ENCODE results near the gene HCRT.

Gene HCRT

GRCh38 chr17:42138749-42139492, 46.3 kb downstream of the HCRT start:
- DNase-seq (ENCODE audit: low spot score): no peak

GRCh38 chr17:42136654-42137051, 48.6 kb downstream of the HCRT start:
- DNase-seq (ENCODE audit: low spot score): no peak

DNA sequence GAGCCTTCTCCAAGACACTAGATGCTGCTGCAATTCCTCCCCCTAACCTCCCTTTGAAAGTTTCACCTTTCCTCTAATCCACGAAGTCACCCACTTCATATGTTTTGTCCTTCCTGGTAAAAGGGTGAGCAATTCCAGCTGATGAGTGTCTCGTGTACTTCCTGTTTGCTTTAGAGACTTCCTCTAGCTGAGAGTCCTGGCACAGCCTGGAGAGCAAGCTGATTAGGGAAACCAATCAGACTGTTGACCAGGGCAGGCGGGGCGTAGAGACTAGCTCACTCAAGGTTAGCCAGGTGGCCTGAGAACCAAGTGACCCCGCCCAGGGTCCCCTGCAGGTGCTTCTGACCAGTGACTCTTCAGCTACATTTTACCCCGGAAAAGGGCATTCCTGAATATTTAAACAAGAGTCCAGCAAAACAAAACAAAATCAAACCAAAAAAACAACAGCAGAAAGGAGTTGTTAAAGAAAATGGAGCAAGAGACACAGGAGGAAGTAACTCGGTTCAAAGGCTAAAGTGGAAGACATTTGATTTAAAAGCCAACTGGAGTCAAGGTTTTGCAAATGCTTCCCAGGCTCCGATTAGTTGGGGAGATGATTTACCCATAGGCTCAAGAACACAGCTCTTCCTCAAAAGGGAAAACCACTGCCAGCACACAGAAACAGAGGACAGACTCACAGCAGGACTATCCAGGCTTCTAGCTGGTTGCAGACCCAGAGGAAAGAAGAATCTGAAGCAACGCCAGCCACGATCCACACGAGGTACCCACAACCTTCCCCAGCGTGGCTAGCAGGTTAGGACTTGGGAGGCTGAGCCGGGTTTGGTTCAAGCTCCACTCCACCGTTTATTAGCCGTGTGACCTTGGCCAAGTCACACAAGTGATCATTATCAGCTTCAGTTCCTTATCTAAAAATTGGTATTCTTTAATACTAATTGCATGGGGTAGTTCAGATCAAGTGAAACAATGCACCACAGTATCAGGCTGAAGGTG, 49.3 kb downstream of the HCRT start:
- no peak for DNase-seq (ENCODE audit: low spot score)

- no peak for DNase-seq (ENCODE audit: low spot score)
Measured at GRCh38 chr17:42135151-42135550, 50.1 kb downstream of the HCRT start.
